DLD1 (cell line): ENCODE measurements around the gene FBN2.

Source experiments
- in situ Hi-C: cut with HindIII; loops from 2 replicates; pipeline ENCODE4 v1.10.0; 2017; ENCODE audit warnings: low sequenced_read_pairs

FBN2 gene

DNA sequence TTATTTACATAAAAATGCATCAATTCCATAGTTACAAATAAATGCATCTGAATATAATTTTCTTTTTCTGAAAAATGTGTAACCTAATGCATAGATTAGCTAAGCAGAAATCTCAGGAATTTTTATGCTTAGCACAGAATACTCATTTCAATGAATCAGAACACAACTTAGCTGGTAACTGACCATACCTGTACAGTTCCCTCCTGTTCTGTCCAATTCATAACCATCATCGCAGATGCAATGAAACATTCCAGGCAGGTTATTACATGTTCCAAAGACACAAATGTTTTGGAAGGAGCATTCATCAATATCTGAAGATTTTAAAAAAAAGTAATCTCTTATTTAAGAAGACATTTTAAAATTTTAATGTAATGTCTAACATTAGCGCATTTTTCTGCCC lies 219.4 kb downstream of the FBN2 start:
- in situ Hi-C loops = no loop called here

GRCh38 chr5:128317481-128317880 lies 220.6 kb downstream of the FBN2 start:
- in situ Hi-C loops = no loop called here

DNA sequence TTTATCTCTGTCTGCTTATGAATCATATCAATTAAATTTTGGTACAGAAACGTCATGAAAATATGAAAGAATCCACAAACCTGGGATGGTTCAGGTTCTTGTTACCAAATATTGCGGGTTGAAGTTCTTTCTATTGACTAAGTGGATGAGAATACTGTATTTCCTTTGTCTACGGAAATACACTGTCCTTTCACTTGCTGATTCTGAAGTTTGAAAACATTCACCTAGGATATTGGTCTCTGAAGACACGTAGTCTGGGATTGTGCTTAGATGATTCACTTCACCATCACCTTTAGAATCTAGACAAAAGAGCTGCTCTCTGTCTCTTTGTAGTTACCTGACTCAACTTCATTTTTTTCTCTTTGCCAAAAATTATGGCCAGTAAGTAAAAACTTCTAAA lies 222.4 kb downstream of the FBN2 start:
- in situ Hi-C loops = no loop called here

GRCh38 chr5:128305341-128305740 lies 232.7 kb downstream of the FBN2 start:
- in situ Hi-C loops = no loop called here

DNA sequence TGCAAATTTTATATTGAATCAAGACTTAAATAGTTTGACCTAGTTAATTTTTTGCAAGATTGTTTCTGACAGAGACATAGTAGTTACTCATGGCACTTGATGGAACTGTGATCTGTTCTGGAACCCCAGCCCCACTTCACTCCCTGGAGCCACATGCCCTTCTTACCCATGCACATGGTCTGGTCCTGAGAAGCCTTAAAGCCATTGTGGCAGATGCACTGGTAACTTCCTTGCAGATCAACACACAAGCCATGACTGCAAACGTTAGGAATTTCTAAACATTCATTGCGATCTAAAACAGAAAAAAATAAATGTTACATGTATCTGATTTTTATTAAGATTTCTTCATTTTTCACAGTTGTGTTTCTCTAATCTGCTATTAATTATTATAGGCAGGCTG lies 233.3 kb downstream of the FBN2 start:
- in situ Hi-C loops = no loop called here

GRCh38 chr5:128304088-128304487 lies 234.0 kb downstream of the FBN2 start:
- in situ Hi-C loops = no loop called here

GRCh38 chr5:128303593-128303992 lies 234.5 kb downstream of the FBN2 start:
- in situ Hi-C loops = no loop called here

DNA sequence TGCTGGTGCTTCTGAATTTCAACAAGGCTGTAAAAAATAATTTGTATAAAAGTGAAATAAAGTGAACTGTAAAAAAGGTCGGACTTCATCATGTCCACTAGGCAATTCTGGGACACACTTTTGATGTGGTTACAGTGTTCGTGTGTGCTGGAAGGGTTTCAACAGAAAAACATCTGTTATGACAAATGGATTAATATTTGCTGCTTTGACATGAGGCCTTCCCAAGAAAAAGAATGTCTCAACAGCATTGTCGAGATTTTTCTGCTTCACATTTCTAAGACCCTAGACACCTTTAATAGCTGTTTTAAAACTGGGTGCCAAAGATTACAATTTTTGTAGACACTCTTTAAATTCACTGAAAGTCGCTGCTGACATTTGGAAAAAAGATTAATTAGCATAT lies 237.9 kb downstream of the FBN2 start:
- in situ Hi-C loops = no loop called here

GRCh38 chr5:128290152-128290858 lies 247.7 kb downstream of the FBN2 start:
- in situ Hi-C loops = no loop called here

DNA sequence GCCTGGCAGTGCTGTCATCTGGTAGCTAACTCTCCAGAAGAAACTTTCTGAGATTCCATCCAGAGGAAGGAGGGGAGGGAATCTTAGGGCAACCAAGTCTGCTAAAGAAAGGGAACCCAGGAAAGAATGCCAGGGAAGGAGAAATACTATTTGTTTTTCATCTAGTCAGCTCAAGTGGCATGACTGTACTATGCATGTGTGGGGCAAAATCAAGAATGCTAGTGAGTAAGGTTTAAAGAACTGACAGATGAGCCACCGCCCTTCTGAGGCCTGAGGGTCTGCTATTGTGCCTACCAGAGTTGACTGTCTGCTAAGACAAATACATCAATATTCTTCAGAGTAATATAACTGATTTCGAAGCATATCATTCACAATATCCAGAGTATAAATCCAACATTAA lies 250.3 kb downstream of the FBN2 start:
- in situ Hi-C loops = no loop called here

- in situ Hi-C loops = no loop called here
Measured at GRCh38 chr5:128284236-128284635, 253.8 kb downstream of the FBN2 start.

DNA sequence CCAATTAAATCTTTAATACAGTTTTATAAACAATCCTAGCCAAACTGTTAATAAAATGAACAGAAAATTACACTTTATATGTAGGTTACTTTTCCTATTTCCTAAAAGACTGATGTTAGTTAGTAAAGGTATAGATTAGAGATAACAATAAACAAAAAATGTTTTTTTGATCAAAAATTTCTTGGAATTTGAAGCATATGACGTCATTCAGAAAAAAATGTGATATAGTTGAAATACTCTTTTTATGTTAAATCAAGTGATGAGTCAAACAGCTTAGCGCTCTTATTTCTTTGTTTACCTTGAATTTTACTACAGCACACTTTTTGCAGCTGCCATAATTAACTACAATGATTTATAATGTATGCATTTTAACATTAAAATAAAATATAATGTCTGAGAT lies 258.7 kb downstream of the FBN2 start:
- in situ Hi-C loops = no loop called here

- in situ Hi-C loops = no loop called here
Measured at GRCh38 chr5:128276537-128277216, 261.4 kb downstream of the FBN2 start.

DNA sequence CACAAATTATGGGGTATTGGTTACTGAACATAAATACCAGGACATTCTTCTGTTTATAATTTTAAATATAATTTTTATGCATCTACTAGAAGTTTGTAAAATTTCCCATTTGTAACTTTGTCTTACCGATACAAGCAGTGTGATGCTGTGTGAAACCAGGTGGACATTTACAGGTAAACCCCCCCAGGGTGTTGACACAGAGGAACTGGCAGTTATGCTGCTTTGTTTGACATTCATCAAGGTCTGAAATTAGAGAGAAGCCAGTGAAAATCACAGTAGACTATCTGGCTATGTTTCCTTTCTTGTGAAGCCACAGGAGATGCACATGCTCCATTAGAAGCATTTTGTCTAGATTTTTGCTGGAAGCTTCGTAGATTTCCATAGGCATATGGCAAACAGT lies 263.6 kb downstream of the FBN2 start:
- in situ Hi-C loops = no loop called here

- in situ Hi-C loops = no loop called here
Measured at GRCh38 chr5:128273736-128274135, 264.3 kb downstream of the FBN2 start.

- in situ Hi-C loops = no loop called here
Measured at GRCh38 chr5:128271859-128272464, 266.1 kb downstream of the FBN2 start.

GRCh38 chr5:128271071-128271470 lies 267.0 kb downstream of the FBN2 start:
- in situ Hi-C loops = no loop called here

DNA sequence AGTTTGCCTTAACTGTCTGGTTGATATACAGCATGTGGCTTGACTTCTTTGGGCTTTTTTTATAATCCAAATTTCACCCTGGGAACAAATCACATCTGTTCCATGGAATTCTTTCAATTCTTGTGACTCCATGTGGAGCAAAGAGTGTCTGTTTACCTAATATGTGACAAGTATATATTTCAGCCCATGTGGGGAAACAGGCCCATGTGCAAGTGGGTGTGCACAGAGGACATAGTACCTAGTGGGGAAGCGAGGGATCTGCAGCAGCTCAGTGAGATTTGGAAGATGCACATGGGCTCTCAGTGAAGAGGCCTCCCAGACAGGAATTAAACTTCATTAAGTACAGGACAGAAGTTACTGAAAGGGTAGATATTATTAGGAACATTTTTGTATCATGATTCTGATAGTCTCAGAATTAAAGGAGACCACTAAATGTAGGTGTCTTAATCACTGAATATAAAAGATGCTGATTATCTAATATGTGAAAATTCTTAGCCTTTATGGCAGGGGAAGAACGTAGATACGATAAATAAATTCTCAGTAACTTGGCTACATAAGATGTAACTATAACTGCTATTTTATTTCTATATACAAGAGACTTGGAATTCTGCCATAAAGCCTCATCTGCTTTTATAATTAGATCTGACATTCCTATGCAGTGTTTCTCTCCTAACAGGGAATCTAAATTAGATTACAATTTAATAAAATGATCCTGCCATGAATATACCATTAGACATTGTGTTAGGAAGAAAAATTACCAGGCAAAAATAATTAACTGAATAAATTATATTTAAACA lies 273.3 kb downstream of the FBN2 start:
- in situ Hi-C loops = no loop called here

GRCh38 chr5:128263357-128263756 lies 274.7 kb downstream of the FBN2 start:
- in situ Hi-C loops = no loop called here

DNA sequence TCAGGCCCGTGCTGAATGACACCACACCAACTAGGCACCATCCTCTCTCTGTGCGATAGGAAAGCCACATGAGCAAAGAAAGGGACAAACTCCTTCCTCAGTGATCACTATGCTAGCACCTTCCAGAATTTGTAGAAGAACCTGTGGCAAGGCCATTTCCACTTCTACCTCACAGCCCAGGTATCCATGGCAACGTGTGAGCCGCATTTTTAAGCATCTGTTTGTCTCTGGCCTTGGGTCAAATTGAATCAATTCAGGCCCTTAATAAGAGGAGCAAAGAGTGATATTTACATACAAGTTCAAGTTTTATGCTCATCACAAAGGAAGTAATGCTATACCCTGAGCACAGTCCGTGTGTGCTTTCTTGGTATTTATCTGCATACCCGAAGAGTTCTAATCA lies 275.1 kb downstream of the FBN2 start:
- in situ Hi-C loops = no loop called here

DNA sequence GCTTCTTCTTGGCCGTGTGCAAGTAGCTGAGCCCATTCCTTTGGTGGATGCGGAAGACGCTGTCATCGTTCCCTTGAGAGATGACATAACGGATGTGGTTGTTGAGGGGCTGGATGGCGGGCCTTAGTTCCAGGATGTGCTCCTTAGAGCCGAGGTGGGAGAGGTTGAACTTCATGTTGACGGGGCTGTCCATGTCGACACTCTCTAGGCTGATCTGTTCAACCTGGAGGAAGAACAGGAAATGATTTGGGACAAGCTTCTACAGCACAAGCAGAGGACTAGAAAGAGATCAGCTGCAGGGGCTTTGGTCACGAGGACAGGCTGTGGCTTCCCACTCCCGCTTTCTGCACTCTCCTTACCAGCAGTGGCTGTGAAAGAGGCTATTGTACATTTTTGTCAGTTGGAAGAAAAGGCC lies 278.4 kb downstream of the FBN2 start:
- in situ Hi-C loops = no loop called here
